Sigmoid colon (tissue), 4 donors: ENCODE measurements around the gene GFPT1.

ENCODE experiments used
- EP300 ChIP-seq, 4 donors: sonication (generic); formaldehyde crosslinking; IDR thresholded peaks; one replicate each; pipeline ENCODE4 v1.6.1; 2017; ENCODE audit warnings: antibody characterized with exemption in 4 of 4
- POLR2A ChIP-seq, 2 donors: fragments of 450-650 bp; IDR thresholded peaks; one replicate each; pipeline ENCODE4 v1.6.1; 2016; ENCODE audit warnings: antibody characterized with exemption in 2 of 2, mild to moderate bottlenecking in 2 of 2, moderate library complexity in 2 of 2
- TF ChIP-seq, protein P1 (sequence below), 4 experiments: fragments of 450-650 bp in 3 of 4; fragments of 200-600 bp in 1 of 4; IDR thresholded peaks; one replicate each; pipeline ENCODE4 v1.5.1; 2016 to 2019; ENCODE audit warnings: antibody characterized with exemption in 4 of 4, mild to moderate bottlenecking in 3 of 4, moderate library complexity in 2 of 4

DNA sequence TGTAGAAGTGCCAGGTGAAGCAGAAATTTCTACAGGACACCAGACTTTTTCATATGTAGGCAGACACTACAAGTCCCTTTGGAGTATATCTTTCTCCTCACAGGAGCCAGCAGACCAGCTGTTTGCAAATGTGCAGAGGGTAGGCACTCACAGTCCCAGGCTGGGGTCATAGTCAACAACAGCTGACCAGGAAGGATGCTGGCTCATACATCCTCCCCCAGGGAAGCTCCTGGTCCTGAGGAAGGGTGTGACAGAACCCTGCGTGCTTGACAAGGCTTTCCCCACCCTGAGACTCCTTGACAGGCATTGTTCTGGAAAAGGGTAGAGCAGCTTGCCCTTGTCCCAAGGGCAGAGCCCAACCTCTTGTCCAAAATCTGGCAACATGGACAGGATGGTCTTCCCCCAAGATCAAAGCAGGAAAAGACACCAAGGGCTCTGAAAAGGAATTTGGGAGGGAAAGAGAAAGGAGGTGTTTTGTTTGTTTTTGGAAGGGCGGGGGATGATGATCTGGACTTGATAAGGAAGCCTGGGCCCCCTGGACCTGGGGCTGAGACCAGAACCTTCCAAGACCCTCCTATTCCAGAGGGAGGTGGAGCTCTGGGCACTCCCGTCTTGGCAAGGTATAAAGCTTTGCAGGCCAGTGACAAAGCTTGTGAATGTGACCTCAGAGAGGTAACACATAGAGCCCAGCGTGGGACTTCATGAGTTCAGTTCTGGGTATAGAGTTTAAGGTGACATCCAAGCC, 87.1 kb downstream of the GFPT1 start:
- TF ChIP-seq, protein P1, sequence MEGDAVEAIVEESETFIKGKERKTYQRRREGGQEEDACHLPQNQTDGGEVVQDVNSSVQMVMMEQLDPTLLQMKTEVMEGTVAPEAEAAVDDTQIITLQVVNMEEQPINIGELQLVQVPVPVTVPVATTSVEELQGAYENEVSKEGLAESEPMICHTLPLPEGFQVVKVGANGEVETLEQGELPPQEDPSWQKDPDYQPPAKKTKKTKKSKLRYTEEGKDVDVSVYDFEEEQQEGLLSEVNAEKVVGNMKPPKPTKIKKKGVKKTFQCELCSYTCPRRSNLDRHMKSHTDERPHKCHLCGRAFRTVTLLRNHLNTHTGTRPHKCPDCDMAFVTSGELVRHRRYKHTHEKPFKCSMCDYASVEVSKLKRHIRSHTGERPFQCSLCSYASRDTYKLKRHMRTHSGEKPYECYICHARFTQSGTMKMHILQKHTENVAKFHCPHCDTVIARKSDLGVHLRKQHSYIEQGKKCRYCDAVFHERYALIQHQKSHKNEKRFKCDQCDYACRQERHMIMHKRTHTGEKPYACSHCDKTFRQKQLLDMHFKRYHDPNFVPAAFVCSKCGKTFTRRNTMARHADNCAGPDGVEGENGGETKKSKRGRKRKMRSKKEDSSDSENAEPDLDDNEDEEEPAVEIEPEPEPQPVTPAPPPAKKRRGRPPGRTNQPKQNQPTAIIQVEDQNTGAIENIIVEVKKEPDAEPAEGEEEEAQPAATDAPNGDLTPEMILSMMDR (IDR thresholded peaks at IDR 0.05), result no peak
- TF ChIP-seq POLR2A (IDR thresholded peaks at IDR 0.05) (no peak), EP300 (IDR thresholded peaks at IDR 0.05) (no peak)
